ENCODE data around the gene S1PR5.

S1PR5 gene

GRCh38 chr19:10501971-10502523, 15.2 kb downstream of the S1PR5 start:
- DNase-seq (ENCODE audit: low spot score) = peak; percentile 75

GRCh38 chr19:10500247-10500592, 17.0 kb downstream of the S1PR5 start:
- no peak for TF ChIP-seq CTCF (IDR thresholded peaks at IDR 0.05; ENCODE audit: extremely low read depth, missing control alignments)
- DNase-seq (ENCODE audit: low spot score) = no peak

More at GRCh38 chr19:10501971-10502523, 15.2 kb downstream of the S1PR5 start:
- TF ChIP-seq CTCF (IDR thresholded peaks at IDR 0.05; ENCODE audit: extremely low read depth, missing control alignments) = no peak

GRCh38 chr19:10499550-10500246, 17.5 kb downstream of the S1PR5 start:
- no peak for TF ChIP-seq CTCF (IDR thresholded peaks at IDR 0.05; ENCODE audit: extremely low read depth, missing control alignments)
- no peak for DNase-seq (ENCODE audit: low spot score)

- DNase-seq (ENCODE audit: low spot score) = no peak
- no peak for TF ChIP-seq CTCF (IDR thresholded peaks at IDR 0.05; ENCODE audit: extremely low read depth, missing control alignments)
These were observed 19.9 kb downstream of the S1PR5 start for GRCh38 chr19:10497371-10497770.

- TF ChIP-seq CTCF (IDR thresholded peaks at IDR 0.05; ENCODE audit: extremely low read depth, missing control alignments) = no peak
- DNase-seq (ENCODE audit: low spot score) = no peak
These were observed 25.7 kb downstream of the S1PR5 start for GRCh38 chr19:10491472-10492047.

GRCh38 chr19:10486551-10486950, 30.7 kb downstream of the S1PR5 start:
- DNase-seq (ENCODE audit: low spot score) = no peak
- TF ChIP-seq CTCF (IDR thresholded peaks at IDR 0.05; ENCODE audit: extremely low read depth, missing control alignments) = no peak

- TF ChIP-seq CTCF (IDR thresholded peaks at IDR 0.05; ENCODE audit: extremely low read depth, missing control alignments) = no peak
- peak; percentile 70 for DNase-seq (ENCODE audit: low spot score)
These were observed 38.3 kb downstream of the S1PR5 start for GRCh38 chr19:10478903-10479384.

All from GM20000 (cell line).